Keratinocyte (primary cell): ENCODE measurements around the gene GALNT2. TPM values are rescaled to one million over a fixed set of nuclear protein-coding genes. Genes with fewer than 3 reads are reported as not detected.

Experiments
- DNase-seq: peaks from one replicate; pipeline ENCODE4 v3.0.0-alpha.2; 2011; ENCODE audit warnings: low read depth, missing footprints, low spot score
- FAIRE-seq: peaks from 2 replicates; lab custom pipeline; 2011; peaks lifted over from hg19 to GRCh38; lab: Jason Lieb, UNC
- H2AFZ ChIP-seq: 2 replicates; pipeline ENCODE4 v1.6.0; 2012; ENCODE audit warnings: low read length, control low read depth, inconsistent platforms; ENCODE audit not compliant: control insufficient read depth
- H3K27ac ChIP-seq: 2 replicates; pipeline ENCODE4 v1.5.1; 2011; ENCODE audit warnings: low read length; ENCODE audit not compliant: control insufficient read depth, insufficient read depth
- H3K27me3 ChIP-seq: 3 replicates; pipeline ENCODE4 v1.6.0; 2011; ENCODE audit warnings: low read length; ENCODE audit not compliant: control insufficient read depth, insufficient read depth; ENCODE audit errors: extremely low read depth
- H3K36me3 ChIP-seq, 2 experiments: 2 replicates in 1 of 2; 3 replicates in 1 of 2; pipeline ENCODE4 v1.5.1; 2011; ENCODE audit warnings: low read length in 2 of 2, mild to moderate bottlenecking in 1 of 2; ENCODE audit not compliant: control insufficient read depth in 2 of 2, insufficient read depth in 2 of 2; ENCODE audit errors: extremely low read depth in 1 of 2
- H3K4me1 ChIP-seq: 3 replicates; pipeline ENCODE4 v1.5.1; 2011; ENCODE audit warnings: low read length; ENCODE audit not compliant: control insufficient read depth, insufficient read depth; ENCODE audit errors: extremely low read depth
- H3K4me2 ChIP-seq: 3 replicates; pipeline ENCODE4 v1.6.0; 2011; ENCODE audit warnings: low read depth, low read length; ENCODE audit not compliant: control insufficient read depth, insufficient read depth; ENCODE audit errors: extremely low read depth
- H3K4me3 ChIP-seq, 3 experiments: fragments of 200-600 bp in 1 of 3; sonication (generic) in 1 of 3; 2 replicates in 2 of 3; 3 replicates in 1 of 3; pipeline ENCODE4 v1.5.1; 2011 to 2016; ENCODE audit warnings: low read length in 3 of 3, mild to moderate bottlenecking in 3 of 3, control low read depth in 2 of 3, inconsistent platforms in 1 of 3, low read depth in 1 of 3, mixed read lengths in 1 of 3, mixed run types in 1 of 3, moderate library complexity in 1 of 3; ENCODE audit not compliant: control insufficient read depth in 2 of 3, insufficient read depth in 2 of 3; ENCODE audit errors: extremely low read depth in 1 of 3
- H3K79me2 ChIP-seq: 2 replicates; pipeline ENCODE4 v1.6.0; 2012; ENCODE audit warnings: low read length; ENCODE audit not compliant: control insufficient read depth, insufficient read depth
- H3K9ac ChIP-seq: 3 replicates; pipeline ENCODE4 v1.6.0; 2011; ENCODE audit warnings: low read length; ENCODE audit not compliant: control insufficient read depth, insufficient read depth; ENCODE audit errors: extremely low read depth
- H3K9me1 ChIP-seq: 3 replicates; pipeline ENCODE4 v1.6.0; 2011; ENCODE audit warnings: low read length; ENCODE audit not compliant: control insufficient read depth, insufficient read depth; ENCODE audit errors: extremely low read depth
- H3K9me3 ChIP-seq: 2 replicates; pipeline ENCODE4 v1.5.1; 2012; ENCODE audit warnings: low read depth, low read length; ENCODE audit not compliant: control insufficient read depth
- H4K20me1 ChIP-seq: 3 replicates; pipeline ENCODE4 v1.6.0; 2011; ENCODE audit warnings: low read length; ENCODE audit not compliant: control insufficient read depth, insufficient read depth; ENCODE audit errors: extremely low read depth
- EZH2 ChIP-seq: IDR thresholded peaks from one replicate; pipeline ENCODE4 v1.6.1; 2012; ENCODE audit warnings: inconsistent platforms, mild to moderate bottlenecking, low read length, moderate library complexity
- dilution Hi-C: fragments of 300-500 bp; cut with MboI; formaldehyde crosslinking; loops from one replicate; pipeline ENCODE4 v1.7.0; 2020; ENCODE audit warnings: low sequenced_read_pairs; ENCODE audit not compliant: extremely low pct_ligation_motif_present
- polyA plus RNA-seq, 5 experiments: library from polyadenylated mRNA; depleted of rRNA in 3 of 5; stranded (reverse) in 3 of 5; stranded (forward) in 1 of 5; unstranded in 1 of 5; fragments of >200 nt; gene quantifications; 1 replicate in 1 of 5; 2 replicates in 3 of 5; 3 replicates in 1 of 5; pipeline versions ENCODE4 v1.2.1 to v1.2.3, GENCODE V29; 2011 to 2012; ENCODE audit warnings: missing spikeins in 2 of 5, low read depth in 1 of 5, low replicate concordance in 1 of 5
- TF ChIP-seq, protein P1 (sequence below), 3 experiments: IDR thresholded peaks in 1 of 3; conservative IDR thresholded peaks in 1 of 3; optimal IDR thresholded peaks in 1 of 3; 2 replicates in 2 of 3; 3 replicates in 1 of 3; pipeline versions ENCODE3 to v1.5.1; 2011; ENCODE audit warnings: low read length in 3 of 3, mild to moderate bottlenecking in 3 of 3, moderate library complexity in 2 of 3, control low read depth in 1 of 3, inconsistent platforms in 1 of 3; ENCODE audit not compliant: insufficient read depth in 2 of 3; ENCODE audit errors: extremely low read depth in 1 of 3

The GALNT2 gene
- polyA plus RNA-seq, 1 donor (not counting 4 experiments of a cell fraction or from before 2014, with no cell fraction given) = 61.7 TPM

DNA sequence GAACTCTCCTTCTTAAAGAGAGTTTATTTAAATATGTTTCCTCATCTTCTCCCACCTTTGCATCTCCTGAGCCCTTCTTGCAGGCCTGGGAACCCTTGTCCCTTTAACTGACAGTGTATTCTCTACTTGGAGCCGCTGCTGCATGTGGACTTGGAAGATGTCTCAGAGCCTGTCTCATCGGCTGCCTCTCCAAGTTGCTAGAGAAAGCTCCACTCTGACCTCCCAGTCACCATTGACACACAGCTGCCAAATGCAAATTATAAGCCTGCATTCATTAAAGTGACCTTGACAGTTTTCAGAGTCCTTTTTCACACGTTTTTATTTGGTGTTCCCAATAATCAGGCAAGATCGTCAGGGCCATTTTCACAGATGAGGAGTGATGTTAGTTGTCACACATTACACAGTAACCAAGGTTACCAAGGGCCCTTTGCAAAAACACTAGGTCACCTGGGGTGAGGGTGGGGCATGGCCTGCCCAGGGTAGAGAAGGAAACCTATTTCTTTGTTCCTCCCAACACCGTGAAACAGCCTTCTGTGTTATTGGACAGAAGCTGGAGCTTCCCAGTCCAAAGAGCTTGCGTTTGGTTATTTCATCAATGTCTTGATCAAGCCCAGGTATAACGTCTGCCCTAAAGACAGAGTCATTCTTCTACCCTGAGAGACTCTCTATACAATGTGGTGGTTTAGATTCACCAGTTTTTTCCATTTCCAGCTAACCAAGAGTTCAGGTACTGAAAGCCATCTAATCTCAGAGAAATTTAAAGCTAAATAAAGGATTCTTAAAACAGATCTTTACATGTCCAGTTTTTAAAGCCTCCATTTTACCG, 164.1 kb downstream of the GALNT2 start:
- DNase-seq = no peak
- H3K9ac ChIP-seq = no peak overlapping the region
- H3K9me1 ChIP-seq = peaks cover 3% of the 10 kb centered on the region
- H3K4me3 ChIP-seq = no peak overlapping the region
- TF ChIP-seq, protein P1, sequence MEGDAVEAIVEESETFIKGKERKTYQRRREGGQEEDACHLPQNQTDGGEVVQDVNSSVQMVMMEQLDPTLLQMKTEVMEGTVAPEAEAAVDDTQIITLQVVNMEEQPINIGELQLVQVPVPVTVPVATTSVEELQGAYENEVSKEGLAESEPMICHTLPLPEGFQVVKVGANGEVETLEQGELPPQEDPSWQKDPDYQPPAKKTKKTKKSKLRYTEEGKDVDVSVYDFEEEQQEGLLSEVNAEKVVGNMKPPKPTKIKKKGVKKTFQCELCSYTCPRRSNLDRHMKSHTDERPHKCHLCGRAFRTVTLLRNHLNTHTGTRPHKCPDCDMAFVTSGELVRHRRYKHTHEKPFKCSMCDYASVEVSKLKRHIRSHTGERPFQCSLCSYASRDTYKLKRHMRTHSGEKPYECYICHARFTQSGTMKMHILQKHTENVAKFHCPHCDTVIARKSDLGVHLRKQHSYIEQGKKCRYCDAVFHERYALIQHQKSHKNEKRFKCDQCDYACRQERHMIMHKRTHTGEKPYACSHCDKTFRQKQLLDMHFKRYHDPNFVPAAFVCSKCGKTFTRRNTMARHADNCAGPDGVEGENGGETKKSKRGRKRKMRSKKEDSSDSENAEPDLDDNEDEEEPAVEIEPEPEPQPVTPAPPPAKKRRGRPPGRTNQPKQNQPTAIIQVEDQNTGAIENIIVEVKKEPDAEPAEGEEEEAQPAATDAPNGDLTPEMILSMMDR (optimal IDR thresholded peaks at IDR 0.05 in 1 of 3, IDR thresholded peaks at IDR 0.05 in 1 of 3, conservative IDR thresholded peaks at IDR 0.05 in 1 of 3; ENCODE audit: extremely low read depth in 1 of 3, insufficient read depth in 2 of 3, low read length in 3 of 3) = no peak
- no peak for TF ChIP-seq EZH2
- H3K9me3 ChIP-seq = no peaks in the 10 kb centered on the region
- no peaks in the 10 kb centered on the region for H3K4me1 ChIP-seq
- H3K27ac ChIP-seq = no peak overlapping the region
- FAIRE-seq = peak; percentile 9
- H4K20me1 ChIP-seq = no peaks in the 10 kb centered on the region
- peaks cover 9 to 10% of the 10 kb centered on the region in 2 experiments for H3K36me3 ChIP-seq
- peaks cover 4% of the 10 kb centered on the region for H3K79me2 ChIP-seq
- H2AFZ ChIP-seq = no peak overlapping the region
- dilution Hi-C loops = no loop called here
- no peaks in the 10 kb centered on the region for H3K27me3 ChIP-seq
- no peak overlapping the region for H3K4me2 ChIP-seq

- no peak overlapping the region for H3K27ac ChIP-seq
- peaks cover 9 to 14% of the 10 kb centered on the region in 2 experiments for H3K36me3 ChIP-seq
- H3K79me2 ChIP-seq = peaks cover 4% of the 10 kb centered on the region
- H3K9ac ChIP-seq = no peak overlapping the region
- H3K4me1 ChIP-seq = no peaks in the 10 kb centered on the region
- no peak for DNase-seq
- H3K9me1 ChIP-seq = peaks cover 3% of the 10 kb centered on the region
- no peaks in the 10 kb centered on the region for H3K9me3 ChIP-seq
- no peak for FAIRE-seq
- H4K20me1 ChIP-seq = no peaks in the 10 kb centered on the region
- no peak overlapping the region for H3K4me2 ChIP-seq
- dilution Hi-C loops = no loop called here
- TF ChIP-seq, protein P1 (optimal IDR thresholded peaks at IDR 0.05 in 1 of 3, IDR thresholded peaks at IDR 0.05 in 1 of 3, conservative IDR thresholded peaks at IDR 0.05 in 1 of 3; ENCODE audit: extremely low read depth in 1 of 3, insufficient read depth in 2 of 3, low read length in 3 of 3) = no peak
- no peak for TF ChIP-seq EZH2
- H2AFZ ChIP-seq = no peak overlapping the region
- H3K4me3 ChIP-seq = no peak overlapping the region
- H3K27me3 ChIP-seq = no peaks in the 10 kb centered on the region
Measured at GRCh38 chr1:230231774-230232145, 164.7 kb downstream of the GALNT2 start.
